22Rv1 (cell line): Measurements from ENCODE around the gene IRF1.
"Not testable (repeated sequence)": the region's sequence is repeated elsewhere in the genome, so short reads cannot be mapped to it uniquely, and the experiment has no call there.

Experiments used
- H3K27ac ChIP-seq: fragments of 450-650 bp; 2 replicates; pipeline ENCODE4 v1.5.1; 2017
- CTCF ChIP-seq: fragments of 450-650 bp; IDR thresholded peaks from 2 replicates; pipeline ENCODE4 v1.5.1; 2017; ENCODE audit warnings: mild to moderate bottlenecking
- ZFX ChIP-seq: fragments of 450-650 bp; IDR thresholded peaks from 2 replicates; pipeline ENCODE4 v1.6.1; 2017; ENCODE audit warnings: antibody characterized with exemption, borderline replicate concordance

The IRF1 gene

GRCh38 chr5:132526974-132527564, 36.5 kb upstream of the IRF1 start:
- TF ChIP-seq ZFX (no peak), CTCF (peak; percentile 78)
- no peak overlapping the region for H3K27ac ChIP-seq

- TF ChIP-seq ZFX (no peak), CTCF (peak; percentile 93)
- H3K27ac ChIP-seq: no peak overlapping the region
Measured at GRCh38 chr5:132526290-132526973, 35.9 kb upstream of the IRF1 start.

- no peak overlapping the region for H3K27ac ChIP-seq
- TF ChIP-seq CTCF (no peak), ZFX (no peak)
Measured at GRCh38 chr5:132525299-132525724, 34.7 kb upstream of the IRF1 start.

- not testable (repeated sequence) for H3K27ac ChIP-seq
Measured at GRCh38 chr5:132524877-132525276, 34.3 kb upstream of the IRF1 start.

GRCh38 chr5:132522067-132522466, 31.5 kb upstream of the IRF1 start:
- H3K27ac ChIP-seq: not testable (repeated sequence)

GRCh38 chr5:132513618-132514336, 23.2 kb upstream of the IRF1 start:
- not testable (repeated sequence) for H3K27ac ChIP-seq
- 0 out of 2 replicates have a peak, but pooled peaks have one; percentile 3 for TF ChIP-seq CTCF

- TF ChIP-seq CTCF: no peak
- TF ChIP-seq ZFX: no peak
Measured at GRCh38 chr5:132510076-132510475, 19.5 kb upstream of the IRF1 start.

GRCh38 chr5:132506094-132506692, 15.6 kb upstream of the IRF1 start:
- TF ChIP-seq CTCF (peak; percentile 79), ZFX (no peak)
- H3K27ac ChIP-seq: peak overlapping the region; percentile 53; the same call in 1 of the 2 replicates

More at GRCh38 chr5:132510076-132510475, 19.5 kb upstream of the IRF1 start:
- no peak overlapping the region for H3K27ac ChIP-seq
